AG10803 (cell line): Measurements from ENCODE around the gene ABCB8.
A peak's percentile ranks its signal among the peaks of the same experiment; 100 is the strongest.

ENCODE experiments used
- DNase-seq: peaks from one replicate; pipeline ENCODE4 v3.0.0; 2010; ENCODE audit warnings: low read depth
- H3K4me3 ChIP-seq: 2 replicates; pipeline ENCODE4 v1.5.1; 2011; ENCODE audit warnings: mild to moderate bottlenecking, low read length, control low read depth
- TF ChIP-seq, protein P1 (sequence below): conservative IDR thresholded peaks from 2 replicates; pipeline ENCODE4 v1.5.1; 2011; ENCODE audit warnings: mild to moderate bottlenecking, low read length, control low read depth, inconsistent platforms

Gene ABCB8

DNA sequence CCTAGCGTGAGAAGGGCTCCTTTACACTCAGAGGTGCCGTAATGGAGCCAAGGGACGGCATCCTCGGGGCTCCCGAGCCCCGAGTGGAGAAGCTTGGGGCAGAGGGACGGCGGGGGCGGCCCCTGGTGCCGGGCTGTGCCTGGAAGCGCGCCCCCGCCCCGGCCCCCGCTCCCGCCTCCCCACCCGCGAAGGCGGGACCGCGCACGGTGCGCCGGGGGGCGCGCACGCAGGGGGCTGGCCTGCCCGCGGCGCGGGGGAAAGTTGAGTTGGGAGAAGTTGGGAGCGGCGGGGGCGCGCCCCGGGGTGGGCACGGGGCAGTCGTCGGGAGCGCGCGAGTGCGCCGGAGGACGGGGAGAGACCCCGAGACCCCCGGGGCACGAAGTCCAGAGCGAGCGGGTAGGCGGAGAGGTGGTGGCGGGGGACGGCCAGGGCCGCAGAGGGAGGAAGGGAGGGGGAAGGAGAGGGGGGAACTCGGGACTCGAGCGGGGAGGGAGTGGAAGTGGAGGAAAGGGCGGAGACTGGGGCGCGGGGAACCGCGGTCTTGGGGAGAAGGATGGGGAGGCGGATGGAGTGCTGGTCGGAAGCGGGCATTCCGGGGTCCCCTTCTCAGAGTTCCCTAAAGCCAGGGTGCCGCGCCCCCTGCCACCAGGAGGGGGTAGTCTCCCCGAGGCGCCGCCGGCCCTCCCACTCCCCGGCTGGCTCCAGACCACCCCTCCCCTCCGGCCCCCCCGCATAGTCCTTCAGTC is 31.3 kb downstream of the ABCB8 start, which contains the start of gene SLC4A2:
Gene SLC4A2, plus strand, starts transcription at position 223 of the 746 bp plus-strand sequence. CDS start 2,399 bp downstream, outside the sequence.
- TF ChIP-seq, protein P1, sequence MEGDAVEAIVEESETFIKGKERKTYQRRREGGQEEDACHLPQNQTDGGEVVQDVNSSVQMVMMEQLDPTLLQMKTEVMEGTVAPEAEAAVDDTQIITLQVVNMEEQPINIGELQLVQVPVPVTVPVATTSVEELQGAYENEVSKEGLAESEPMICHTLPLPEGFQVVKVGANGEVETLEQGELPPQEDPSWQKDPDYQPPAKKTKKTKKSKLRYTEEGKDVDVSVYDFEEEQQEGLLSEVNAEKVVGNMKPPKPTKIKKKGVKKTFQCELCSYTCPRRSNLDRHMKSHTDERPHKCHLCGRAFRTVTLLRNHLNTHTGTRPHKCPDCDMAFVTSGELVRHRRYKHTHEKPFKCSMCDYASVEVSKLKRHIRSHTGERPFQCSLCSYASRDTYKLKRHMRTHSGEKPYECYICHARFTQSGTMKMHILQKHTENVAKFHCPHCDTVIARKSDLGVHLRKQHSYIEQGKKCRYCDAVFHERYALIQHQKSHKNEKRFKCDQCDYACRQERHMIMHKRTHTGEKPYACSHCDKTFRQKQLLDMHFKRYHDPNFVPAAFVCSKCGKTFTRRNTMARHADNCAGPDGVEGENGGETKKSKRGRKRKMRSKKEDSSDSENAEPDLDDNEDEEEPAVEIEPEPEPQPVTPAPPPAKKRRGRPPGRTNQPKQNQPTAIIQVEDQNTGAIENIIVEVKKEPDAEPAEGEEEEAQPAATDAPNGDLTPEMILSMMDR = peak; percentile 38
- DNase-seq = peak; percentile 63
- peak within 1 kb of the TSS; percentile 88 for H3K4me3 ChIP-seq

DNA sequence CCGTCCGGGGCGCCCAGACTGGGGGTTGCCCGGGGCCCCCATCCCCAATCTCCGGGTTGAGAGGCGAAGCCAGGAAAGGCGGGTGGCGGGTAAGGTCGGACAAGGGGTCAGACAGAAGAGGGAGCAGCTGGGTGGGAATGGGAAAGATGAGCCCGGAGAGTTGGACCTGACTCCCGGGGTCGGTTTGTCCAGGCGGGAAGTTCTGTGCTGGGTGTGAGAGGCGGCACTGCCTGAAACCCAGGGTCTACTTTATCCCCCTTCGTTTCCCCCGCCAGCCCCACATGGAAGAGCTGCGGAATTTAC is 31.8 kb downstream of the ABCB8 start:
- DNase-seq = no peak
- peak overlapping the region; percentile 88 for H3K4me3 ChIP-seq
- TF ChIP-seq, protein P1 = no peak

DNA sequence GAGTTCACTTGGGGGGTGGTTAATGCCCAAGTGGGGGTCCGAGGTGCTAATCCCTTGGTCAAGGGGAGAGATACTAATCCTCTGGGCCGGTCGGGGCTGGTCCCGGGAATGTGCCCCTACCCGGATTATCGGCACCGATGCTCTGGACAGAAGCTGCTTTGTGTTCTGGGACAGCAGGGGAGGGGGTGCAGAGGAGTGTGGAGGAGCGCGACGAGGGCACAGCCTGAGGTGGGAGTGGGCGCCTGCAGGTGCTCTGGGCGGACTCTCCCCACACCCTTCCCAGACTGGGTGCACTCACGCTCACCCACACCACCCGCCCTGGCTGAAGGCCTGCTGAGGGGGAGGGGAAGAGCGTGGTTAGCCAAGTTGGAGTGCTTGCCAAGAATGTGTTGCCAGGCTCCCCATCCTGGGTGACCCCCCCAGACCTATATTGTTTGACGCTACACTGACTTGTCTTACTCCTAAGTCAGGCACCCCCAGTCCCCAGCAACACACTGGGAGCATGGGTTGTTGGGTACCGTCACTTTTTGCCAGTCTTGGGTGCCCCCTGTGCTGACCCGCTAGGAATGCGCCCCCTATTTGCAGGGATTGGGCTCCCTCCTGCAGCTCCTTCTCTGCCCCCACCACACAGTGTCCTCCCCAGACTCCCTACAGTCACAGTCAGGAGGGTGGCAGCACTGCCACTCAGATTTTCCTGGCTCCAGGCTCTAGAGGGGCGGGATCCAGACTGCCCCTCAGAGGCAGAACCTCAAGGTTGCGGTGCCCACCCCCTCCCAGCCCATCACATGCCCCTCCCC is 32.4 kb downstream of the ABCB8 start:
- TF ChIP-seq, protein P1 = 0 out of 2 replicates have a peak, but pooled peaks have one; percentile 7
- peak overlapping the region; percentile 88 for H3K4me3 ChIP-seq
- no peak for DNase-seq

- H3K4me3 ChIP-seq = peak overlapping the region; percentile 88
- TF ChIP-seq, protein P1 = no peak
- DNase-seq = no peak
These were observed 33.2 kb downstream of the ABCB8 start for GRCh38 chr7:151061213-151062110.

GRCh38 chr7:151062111-151062398 is 33.8 kb downstream of the ABCB8 start:
- H3K4me3 ChIP-seq = peak overlapping the region; percentile 9; the same call in 1 of the 2 replicates
- DNase-seq = no peak
- TF ChIP-seq, protein P1 = no peak

- TF ChIP-seq, protein P1 = no peak
- peak; percentile 64 for DNase-seq
- H3K4me3 ChIP-seq = peak overlapping the region; percentile 29
These were observed 34.4 kb downstream of the ABCB8 start for GRCh38 chr7:151062399-151063211.
